ENCODE results near the gene ZNF614.

- TF ChIP-seq CTCF (IDR thresholded peaks at IDR 0.05; ENCODE audit: insufficient read depth, low read depth, low read length): no peak
- no peak for TF ChIP-seq EZH2 (IDR thresholded peaks at IDR 0.05; ENCODE audit: insufficient read depth, low read length)
These were observed 7.7 kb downstream of the ZNF614 start for GRCh38 chr19:52020506-52020905.
